GM08714 (cell line): Measurements from ENCODE around the gene STK36.

Experiments
- H3K4me3 ChIP-seq: fragments of 200-500 bp; sonication (Bioruptor generic); 2 replicates; pipeline ENCODE4 v1.5.1; 2014; ENCODE audit warnings: mild to moderate bottlenecking, low read length, inconsistent platforms
- ZNF274 ChIP-seq: IDR thresholded peaks from 2 replicates; pipeline ENCODE4 v1.6.1; 2012; ENCODE audit warnings: mild to moderate bottlenecking, low read depth, low read length

The STK36 gene

GRCh38 chr2:218720048-218721041 is 48.5 kb downstream of the STK36 start:
- no peak overlapping the region for H3K4me3 ChIP-seq
- TF ChIP-seq ZNF274: no peak

- no peak overlapping the region for H3K4me3 ChIP-seq
- no peak for TF ChIP-seq ZNF274
Observed at GRCh38 chr2:218721488-218721887, 49.6 kb downstream of the STK36 start.

- H3K4me3 ChIP-seq: no peak overlapping the region
- TF ChIP-seq ZNF274: no peak
Observed at GRCh38 chr2:218721934-218722333, 50.0 kb downstream of the STK36 start.

- no peak for TF ChIP-seq ZNF274
- H3K4me3 ChIP-seq: no peak overlapping the region
Observed at GRCh38 chr2:218722419-218722818, 50.5 kb downstream of the STK36 start.

DNA sequence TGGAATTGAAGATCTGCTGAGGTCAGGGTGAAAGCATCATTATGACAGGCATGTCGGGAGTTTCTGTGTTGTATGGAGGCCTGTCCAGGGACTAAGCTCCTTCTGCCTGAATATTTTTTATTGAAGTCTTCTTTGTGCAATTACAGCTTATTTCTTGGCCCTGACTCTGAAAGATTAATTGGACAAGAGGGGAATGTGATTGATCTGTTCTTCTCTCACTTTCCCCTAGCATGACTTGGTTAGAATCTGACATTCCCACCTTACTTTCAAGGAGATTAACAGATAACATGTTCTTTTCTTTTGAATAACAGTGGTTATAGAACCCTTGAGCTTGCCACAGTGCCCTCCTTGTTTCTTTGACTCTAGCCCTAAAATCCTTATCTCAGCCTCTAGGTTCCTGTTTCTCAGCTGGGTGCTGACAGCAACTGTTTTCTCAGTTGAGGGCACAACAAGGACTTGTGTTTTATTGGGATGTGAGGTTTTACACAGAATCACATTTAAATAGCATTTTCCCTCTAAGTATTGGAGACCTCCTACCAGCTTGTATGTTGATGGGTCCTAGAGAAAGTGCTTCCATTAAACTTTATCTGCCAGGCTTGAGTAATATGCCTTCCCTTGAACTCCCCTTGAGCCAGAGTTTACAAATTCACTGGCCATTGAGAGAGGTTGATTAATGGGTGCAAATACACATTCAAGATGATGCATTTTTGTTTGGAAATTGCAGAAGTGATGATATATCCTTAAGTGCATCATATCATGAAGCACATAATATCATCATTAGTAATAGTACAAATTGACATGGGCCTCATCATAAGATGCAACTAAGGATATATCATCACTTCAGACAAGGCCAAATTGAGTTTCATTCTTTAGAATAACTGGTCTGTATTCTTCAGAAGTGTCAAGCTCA is 51.2 kb downstream of the STK36 start:
- no peak overlapping the region for H3K4me3 ChIP-seq
- TF ChIP-seq ZNF274: no peak

DNA sequence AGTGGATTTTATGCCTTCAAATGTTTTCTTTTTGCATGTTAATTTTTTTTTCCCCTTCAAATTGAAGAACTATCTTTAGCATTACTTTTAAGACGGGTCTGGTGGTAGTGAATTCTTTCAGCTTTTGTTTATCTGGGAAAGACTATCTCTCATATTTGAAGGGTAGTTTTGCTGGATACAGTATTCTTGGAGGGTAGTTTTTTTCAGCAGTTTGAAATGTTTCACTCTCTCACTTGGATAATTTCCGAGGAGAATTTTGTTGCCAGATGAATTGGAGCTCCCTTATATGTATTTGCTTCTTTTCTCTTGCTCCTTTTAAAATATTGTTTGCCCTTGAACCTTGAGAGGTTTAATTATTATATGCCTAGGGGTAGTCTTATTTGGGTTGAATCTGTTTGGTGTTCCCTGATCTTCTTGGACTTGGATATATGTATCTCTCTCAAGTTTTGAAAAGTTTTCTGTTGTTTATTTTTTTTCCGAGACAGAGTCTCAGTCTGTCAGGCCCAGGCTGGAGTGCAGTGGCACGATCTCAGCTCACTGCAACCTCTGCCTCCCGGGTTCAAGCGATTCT is 54.2 kb downstream of the STK36 start:
- H3K4me3 ChIP-seq: no peak overlapping the region
- no peak for TF ChIP-seq ZNF274

DNA sequence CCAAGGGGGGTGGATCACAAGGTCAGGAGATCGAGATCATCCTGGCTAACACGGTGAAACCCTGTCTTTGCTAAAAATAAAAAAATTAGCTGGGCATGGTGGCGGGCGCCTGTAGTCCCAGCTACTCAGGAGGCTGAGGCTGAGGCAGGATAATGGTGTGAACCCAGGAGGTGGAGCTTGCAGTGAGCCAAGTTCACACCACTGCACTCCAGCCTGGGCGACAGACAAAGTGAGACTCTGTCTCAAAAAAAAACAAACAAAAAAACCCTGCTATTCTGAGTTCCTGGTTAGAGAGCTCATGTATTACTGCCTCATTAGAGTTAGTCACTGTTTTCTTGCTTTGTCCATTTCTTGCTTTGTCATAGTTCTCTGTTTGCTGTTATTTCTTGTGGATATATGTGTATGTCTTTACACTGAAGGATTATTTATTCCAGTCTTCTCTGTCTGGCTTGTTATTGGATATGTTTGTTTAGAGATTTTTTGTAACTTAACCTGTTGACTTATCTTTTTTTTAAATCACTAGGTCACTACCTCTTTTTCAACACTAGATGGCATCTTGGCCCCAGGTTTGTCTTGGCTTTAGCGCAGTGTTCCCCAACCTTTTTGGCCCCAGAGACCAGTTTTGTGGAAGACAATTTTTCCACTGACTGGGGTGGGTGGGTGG is 55.7 kb downstream of the STK36 start:
- TF ChIP-seq ZNF274: no peak
- no peak overlapping the region for H3K4me3 ChIP-seq

- TF ChIP-seq ZNF274: no peak
Observed at GRCh38 chr2:218729640-218730039, 57.8 kb downstream of the STK36 start.

DNA sequence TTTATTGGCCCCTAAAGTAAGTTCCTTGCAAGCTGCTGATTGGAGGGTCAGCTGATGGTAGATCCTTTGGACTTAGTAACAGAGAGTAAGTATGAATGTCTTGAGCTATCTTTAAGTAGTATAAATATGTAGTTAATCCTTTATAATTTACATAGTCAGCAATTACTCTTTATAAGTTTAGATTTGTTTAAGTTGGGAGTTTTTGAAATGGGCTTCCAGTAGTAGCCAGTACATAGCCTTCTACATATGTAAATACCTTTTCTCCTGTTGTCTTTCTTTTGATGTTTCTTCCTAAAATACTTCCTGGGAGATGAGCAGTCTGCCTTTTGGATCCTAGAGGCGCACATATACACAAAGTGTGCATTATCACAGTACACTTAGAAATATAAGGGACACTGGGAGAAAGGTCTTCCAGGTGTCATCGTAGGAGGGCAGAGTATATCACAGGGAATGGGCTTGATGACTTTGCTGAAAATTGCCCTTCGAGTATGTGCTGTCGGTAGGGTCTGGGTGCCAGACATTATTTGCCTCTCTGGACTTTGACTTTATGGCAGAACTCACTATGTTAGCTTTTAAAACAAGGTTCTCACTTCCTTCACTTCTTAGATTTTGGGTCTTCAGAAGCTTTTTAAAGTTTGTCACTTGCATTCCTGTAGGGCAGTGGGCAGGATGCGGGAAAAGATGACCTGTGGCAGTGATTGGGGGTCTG is 60.3 kb downstream of the STK36 start:
- TF ChIP-seq ZNF274: no peak
- H3K4me3 ChIP-seq: no peak overlapping the region

More at GRCh38 chr2:218729640-218730039, 57.8 kb downstream of the STK36 start:
- no peak overlapping the region for H3K4me3 ChIP-seq

DNA sequence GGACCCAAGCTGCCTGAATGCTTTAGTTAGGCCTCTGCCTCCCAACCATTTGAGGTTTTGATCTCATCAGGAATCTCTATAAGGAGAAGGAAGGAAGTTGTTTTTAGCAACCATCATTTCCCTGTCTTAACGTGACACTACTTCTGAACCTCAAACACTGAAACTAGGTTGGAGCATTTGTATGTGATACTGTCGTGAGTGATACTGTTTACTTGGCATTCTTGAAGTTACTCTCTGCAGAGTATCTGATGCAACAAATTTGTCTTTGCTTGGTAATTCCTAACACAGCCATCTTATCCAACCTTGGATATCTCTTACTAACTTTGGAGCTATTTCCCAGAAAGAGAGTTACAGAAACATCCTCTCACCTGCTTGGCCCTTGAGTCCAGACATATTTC is 60.9 kb downstream of the STK36 start:
- no peak for TF ChIP-seq ZNF274
- H3K4me3 ChIP-seq: no peak overlapping the region

- no peak for TF ChIP-seq ZNF274
- H3K4me3 ChIP-seq: no peak overlapping the region
Observed at GRCh38 chr2:218733171-218734021, 61.5 kb downstream of the STK36 start.
